Lower leg skin (tissue), 3 donors: ENCODE data around the gene RASGRP2.

Experiments used
- CTCF ChIP-seq, 3 donors: fragments of 450-650 bp; IDR thresholded peaks; one replicate each; pipeline ENCODE4 v1.5.1; 2016; ENCODE audit warnings: antibody characterized with exemption in 3 of 3, mild to moderate bottlenecking in 3 of 3, moderate library complexity in 2 of 3
- POLR2A ChIP-seq, 2 donors: fragments of 450-650 bp; IDR thresholded peaks; one replicate each; pipeline ENCODE4 v1.6.1; 2016 to 2017; ENCODE audit warnings: antibody characterized with exemption in 2 of 2, mild to moderate bottlenecking in 1 of 2, moderate library complexity in 1 of 2

GRCh38 chr11:64742889-64743590 is 902 bp downstream of the RASGRP2 start:
- TF ChIP-seq CTCF (IDR thresholded peaks at IDR 0.05): no peak
- TF ChIP-seq POLR2A (IDR thresholded peaks at IDR 0.05): no peak
